ENCODE results near the gene ADAMTSL1.

- TF ChIP-seq CTCF (IDR thresholded peaks at IDR 0.05; ENCODE audit: insufficient read depth, low read length) (no peak), POLR2AphosphoS5 (IDR thresholded peaks at IDR 0.05; ENCODE audit: low read depth) (no peak)
These were observed 162.8 kb downstream of the ADAMTSL1 start for GRCh38 chr9:18636781-18637180.

Measured in HL-60 (cell line).